ENCODE results near the gene MCL1. TPM values are rescaled to one million over a fixed set of nuclear protein-coding genes. Genes with fewer than 3 reads are reported as not detected.

The MCL1 gene
- total RNA-seq, 3 donors from 2014 or later (not counting 1 experiment from before 2014, with no cell fraction given): 929 to 1,396 (median 938) TPM

DNA sequence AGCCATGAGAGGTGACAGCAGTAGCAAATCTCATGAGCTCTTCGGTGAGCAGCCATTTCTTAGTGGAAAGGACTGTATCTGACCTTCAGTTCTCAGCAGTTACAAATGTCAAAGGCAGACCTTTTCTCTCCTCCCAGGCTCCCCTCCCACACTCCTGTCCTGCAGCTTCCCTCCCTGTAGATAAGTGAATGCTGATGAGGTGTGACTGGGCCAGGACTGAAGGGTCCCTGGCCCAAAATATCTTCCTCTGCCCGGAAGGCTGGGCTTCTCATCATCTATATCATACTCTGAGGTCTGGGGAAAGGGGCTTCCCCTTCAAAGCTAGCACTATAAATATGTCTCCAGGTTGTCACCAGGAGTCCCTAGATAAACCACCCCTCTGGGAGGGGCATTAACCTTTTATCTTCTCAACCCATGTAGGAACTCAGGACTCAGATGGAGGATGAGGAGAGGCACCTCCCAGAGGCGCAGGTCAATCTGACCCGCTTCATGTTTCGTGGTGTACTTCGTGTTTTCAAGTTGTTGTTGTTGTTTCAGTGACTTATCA lies 33.9 kb downstream of the MCL1 start:
- peaks cover 4% of the 10 kb centered on the region for H3K27me3 ChIP-seq (ENCODE audit: control insufficient read depth, insufficient read depth, low read length)
- no peaks in the 10 kb centered on the region for H3K9me3 Mint-ChIP-seq
- H3K27ac Mint-ChIP-seq: no peak overlapping the region
- peaks cover 0 to 15% of the 10 kb centered on the region in 2 donors for H3K27me3 Mint-ChIP-seq (ENCODE audit: low read depth in 2 of 2)
- no peak overlapping the region for H3K4me3 Mint-ChIP-seq
- intact Hi-C loops (cut with micrococcal nuclease): no loop called here
- H3K4me1 ChIP-seq (ENCODE audit: control insufficient read depth, insufficient read depth, low read length): peaks cover 16% of the 10 kb centered on the region
- no peak for ATAC-seq
- no peaks in the 10 kb centered on the region for H3K9me3 ChIP-seq (ENCODE audit: control insufficient read depth, insufficient read depth, low read length)
- H3K4me1 Mint-ChIP-seq: peaks cover 0 to 9% of the 10 kb centered on the region in 2 donors
- no peaks in the 10 kb centered on the region for H3K36me3 Mint-ChIP-seq
- 84% methylated on average over 2 of the region's 6 CpGs for WGBS (ENCODE audit: insufficient coverage)
- TF ChIP-seq, protein P1, sequence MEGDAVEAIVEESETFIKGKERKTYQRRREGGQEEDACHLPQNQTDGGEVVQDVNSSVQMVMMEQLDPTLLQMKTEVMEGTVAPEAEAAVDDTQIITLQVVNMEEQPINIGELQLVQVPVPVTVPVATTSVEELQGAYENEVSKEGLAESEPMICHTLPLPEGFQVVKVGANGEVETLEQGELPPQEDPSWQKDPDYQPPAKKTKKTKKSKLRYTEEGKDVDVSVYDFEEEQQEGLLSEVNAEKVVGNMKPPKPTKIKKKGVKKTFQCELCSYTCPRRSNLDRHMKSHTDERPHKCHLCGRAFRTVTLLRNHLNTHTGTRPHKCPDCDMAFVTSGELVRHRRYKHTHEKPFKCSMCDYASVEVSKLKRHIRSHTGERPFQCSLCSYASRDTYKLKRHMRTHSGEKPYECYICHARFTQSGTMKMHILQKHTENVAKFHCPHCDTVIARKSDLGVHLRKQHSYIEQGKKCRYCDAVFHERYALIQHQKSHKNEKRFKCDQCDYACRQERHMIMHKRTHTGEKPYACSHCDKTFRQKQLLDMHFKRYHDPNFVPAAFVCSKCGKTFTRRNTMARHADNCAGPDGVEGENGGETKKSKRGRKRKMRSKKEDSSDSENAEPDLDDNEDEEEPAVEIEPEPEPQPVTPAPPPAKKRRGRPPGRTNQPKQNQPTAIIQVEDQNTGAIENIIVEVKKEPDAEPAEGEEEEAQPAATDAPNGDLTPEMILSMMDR (IDR thresholded peaks at IDR 0.05): no peak
- DNase-seq: no peak
- H3K4me3 ChIP-seq (ENCODE audit: low read length): no peak overlapping the region
- H3K36me3 ChIP-seq (ENCODE audit: control insufficient read depth, insufficient read depth, low read length): no peaks in the 10 kb centered on the region
- no peak overlapping the region for H3K27ac ChIP-seq (ENCODE audit: low read length)

GRCh38 chr1:150544204-150544603 lies 35.2 kb downstream of the MCL1 start:
- TF ChIP-seq, protein P1 (IDR thresholded peaks at IDR 0.05): no peak
- intact Hi-C loops (cut with micrococcal nuclease): no loop called here
- WGBS (ENCODE audit: insufficient coverage): no CpG with 5 or more reads among the region's 3 CpGs
- peaks cover 5% of the 10 kb centered on the region for H3K4me1 ChIP-seq (ENCODE audit: control insufficient read depth, insufficient read depth, low read length)
- Mint-ChIP-seq H3K27ac (no peak overlapping the region), H3K27me3 (ENCODE audit: low read depth in 2 of 2) (peaks cover 0 to 11% of the 10 kb centered on the region in 2 donors), H3K36me3 (no peaks in the 10 kb centered on the region), H3K9me3 (no peaks in the 10 kb centered on the region), H3K4me1 (peaks cover 0 to 4% of the 10 kb centered on the region in 2 donors), H3K4me3 (no peak overlapping the region)
- no peaks in the 10 kb centered on the region for H3K36me3 ChIP-seq (ENCODE audit: control insufficient read depth, insufficient read depth, low read length)
- DNase-seq (no peak), ATAC-seq (no peak)
- no peak overlapping the region for H3K4me3 ChIP-seq (ENCODE audit: low read length)
- no peaks in the 10 kb centered on the region for H3K27me3 ChIP-seq (ENCODE audit: control insufficient read depth, insufficient read depth, low read length)
- no peak overlapping the region for H3K27ac ChIP-seq (ENCODE audit: low read length)
- no peaks in the 10 kb centered on the region for H3K9me3 ChIP-seq (ENCODE audit: control insufficient read depth, insufficient read depth, low read length)

DNA sequence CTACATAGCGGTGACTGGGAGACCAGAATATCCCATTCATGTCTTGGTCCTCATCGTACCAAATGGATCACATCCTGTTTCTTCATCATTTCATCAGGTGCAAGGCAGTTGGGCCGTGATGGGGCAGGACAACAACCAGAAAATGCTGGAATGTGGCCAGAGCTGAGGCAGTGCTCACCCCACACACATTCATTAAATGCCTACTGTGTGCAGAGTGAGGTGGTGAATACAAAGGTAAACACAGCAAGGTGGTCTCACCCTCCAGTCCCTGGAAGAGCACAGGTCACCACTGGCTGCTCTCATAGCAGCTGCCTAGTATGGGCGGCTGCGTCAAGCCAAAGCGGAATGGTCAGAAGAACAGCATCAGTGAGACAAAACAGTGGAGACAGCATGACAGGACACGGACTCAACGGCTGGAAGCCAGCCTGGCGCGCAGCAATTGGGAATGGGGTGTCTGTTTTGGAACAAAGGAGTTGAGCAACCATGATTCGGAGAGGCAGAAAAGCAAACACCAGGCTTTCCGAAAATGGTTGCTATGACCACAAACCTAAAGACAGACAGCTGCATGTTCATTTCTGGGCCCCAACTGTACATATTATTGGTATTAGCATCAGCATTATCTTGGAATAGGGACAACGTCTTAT lies 35.8 kb downstream of the MCL1 start:
- no peak overlapping the region for H3K27ac ChIP-seq (ENCODE audit: low read length)
- Mint-ChIP-seq H3K36me3 (no peaks in the 10 kb centered on the region), H3K9me3 (no peaks in the 10 kb centered on the region), H3K27ac (no peak overlapping the region), H3K4me3 (no peak overlapping the region), H3K27me3 (ENCODE audit: low read depth in 2 of 2) (peaks cover 0 to 11% of the 10 kb centered on the region in 2 donors), H3K4me1 (peaks cover 0 to 4% of the 10 kb centered on the region in 2 donors)
- intact Hi-C loops (cut with micrococcal nuclease): no loop called here
- H3K36me3 ChIP-seq (ENCODE audit: control insufficient read depth, insufficient read depth, low read length): no peaks in the 10 kb centered on the region
- no peaks in the 10 kb centered on the region for H3K9me3 ChIP-seq (ENCODE audit: control insufficient read depth, insufficient read depth, low read length)
- H3K4me1 ChIP-seq (ENCODE audit: control insufficient read depth, insufficient read depth, low read length): peaks cover 4% of the 10 kb centered on the region
- ATAC-seq (no peak), DNase-seq (no peak)
- 92% methylated on average over 12 of the region's 13 CpGs for WGBS (ENCODE audit: insufficient coverage)
- no peak overlapping the region for H3K4me3 ChIP-seq (ENCODE audit: low read length)
- TF ChIP-seq, protein P1 (IDR thresholded peaks at IDR 0.05): no peak
- no peaks in the 10 kb centered on the region for H3K27me3 ChIP-seq (ENCODE audit: control insufficient read depth, insufficient read depth, low read length)
